GM21367 (cell line): ENCODE data around the gene BBX.

ENCODE experiments used
- ATAC-seq: cut with Tn5 transposase; IDR thresholded peaks from one replicate; pipeline ENCODE4 v1.9.1; 2021; ENCODE audit not compliant: unreplicated experiment

Gene BBX

DNA sequence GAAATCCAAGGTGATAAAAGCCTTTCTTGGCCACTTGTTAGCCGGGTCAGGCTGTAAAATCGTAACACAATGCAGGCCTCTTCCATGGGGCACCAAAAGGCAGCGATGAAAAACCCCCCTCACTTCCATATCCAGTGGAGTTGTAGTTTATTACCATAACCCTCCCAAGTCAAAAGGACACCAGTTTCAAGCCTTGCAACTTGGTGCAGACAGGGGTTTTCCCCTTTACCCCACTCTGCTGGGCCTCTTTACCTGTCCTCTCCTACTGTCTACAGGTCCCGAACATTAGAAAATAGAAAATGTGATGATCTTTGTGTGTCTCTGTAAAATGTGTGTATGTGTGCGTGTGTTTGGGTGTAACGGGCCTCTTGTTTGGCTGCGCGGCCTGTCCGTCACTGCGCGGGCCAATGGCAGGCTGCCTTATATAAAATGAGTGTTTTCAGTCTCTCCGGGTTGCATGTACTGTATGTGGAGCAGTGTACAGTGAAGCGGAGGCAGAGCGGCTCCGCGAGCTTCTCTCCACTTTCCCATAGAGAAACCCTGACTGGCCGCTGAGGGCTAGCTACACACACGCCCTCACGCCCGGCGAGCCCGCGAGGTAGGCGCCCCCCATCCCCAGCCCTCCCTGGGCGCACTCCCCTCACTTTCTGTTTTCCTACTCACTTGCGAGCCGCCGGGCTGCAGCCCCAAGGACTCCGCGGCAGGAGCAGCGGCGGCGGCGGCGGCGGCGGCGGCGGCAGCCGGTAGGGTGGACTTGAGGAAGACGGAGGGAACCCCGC is at the start of gene BBX:
Gene BBX, plus strand, starts transcription at position 453 of the 779 bp plus-strand sequence. CDS start 187,499 bp downstream, outside the sequence.
- ATAC-seq, result peak; percentile 92

GRCh38 chr3:107476462-107476861 is 46.3 kb upstream of the BBX start:
- no peak for ATAC-seq

GRCh38 chr3:107487490-107487889 is 35.3 kb upstream of the BBX start:
- no peak for ATAC-seq

GRCh38 chr3:107488942-107489341 is 33.8 kb upstream of the BBX start:
- ATAC-seq, result no peak

DNA sequence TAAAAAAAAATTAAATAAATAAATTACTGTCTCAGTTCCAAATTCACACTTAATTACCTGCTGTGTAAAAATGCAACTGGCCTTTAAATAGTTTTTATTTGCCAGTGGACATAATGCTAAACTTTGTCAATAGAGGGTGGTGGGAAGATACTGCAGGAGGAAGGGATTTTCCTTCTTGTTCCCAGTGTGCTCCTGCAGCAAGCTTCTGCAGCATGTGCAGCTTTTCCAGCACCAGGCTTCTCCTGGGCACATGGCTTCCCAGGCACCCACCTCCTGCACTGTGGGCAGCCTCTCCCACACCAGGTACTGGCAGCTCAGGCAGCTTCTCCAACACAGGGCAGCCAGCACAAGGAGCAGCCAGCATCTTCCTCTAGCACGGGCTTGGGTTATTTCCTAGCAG is 29.6 kb upstream of the BBX start:
- no peak for ATAC-seq

- ATAC-seq, result no peak
These were observed 25.9 kb upstream of the BBX start for GRCh38 chr3:107496855-107497254.

- ATAC-seq, result no peak
These were observed 24.1 kb upstream of the BBX start for GRCh38 chr3:107498646-107499045.

DNA sequence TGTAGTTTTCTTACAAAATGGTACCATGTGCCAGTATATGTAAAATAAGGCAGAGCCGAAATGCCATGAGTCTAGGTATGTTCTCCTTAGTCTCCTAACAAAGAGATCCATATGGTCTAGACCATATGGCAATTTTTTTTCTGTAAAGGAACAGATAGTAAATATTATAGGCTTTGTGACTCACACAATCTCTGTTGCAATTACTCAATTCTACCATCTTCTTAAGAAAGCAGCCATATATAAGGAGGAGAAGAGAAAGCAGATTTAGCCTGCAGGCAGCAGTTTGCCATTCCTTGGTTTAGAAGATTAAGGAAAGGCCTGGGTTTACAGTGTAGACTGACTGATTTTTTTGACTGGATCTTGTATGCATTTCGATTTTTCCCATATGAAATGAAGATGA is 16.3 kb upstream of the BBX start:
- no peak for ATAC-seq

DNA sequence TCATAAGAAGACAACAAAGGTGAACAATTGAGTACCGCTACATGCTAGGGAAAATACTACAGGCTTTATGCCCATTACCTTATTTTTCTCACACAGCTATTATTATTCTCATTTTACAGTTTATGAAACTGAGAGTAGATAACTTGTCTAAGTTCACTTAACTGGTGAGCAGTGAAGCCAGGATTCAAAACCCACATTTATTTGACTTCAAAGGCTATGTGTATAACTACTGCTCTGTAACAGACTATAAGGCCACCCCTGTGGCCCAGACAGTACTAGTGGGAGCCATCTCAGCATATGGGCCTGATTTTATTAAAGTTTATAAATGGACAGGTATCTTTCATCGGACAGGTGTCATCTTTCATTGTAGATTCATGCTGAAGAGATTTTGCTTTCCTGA is 14.4 kb upstream of the BBX start:
- no peak for ATAC-seq

DNA sequence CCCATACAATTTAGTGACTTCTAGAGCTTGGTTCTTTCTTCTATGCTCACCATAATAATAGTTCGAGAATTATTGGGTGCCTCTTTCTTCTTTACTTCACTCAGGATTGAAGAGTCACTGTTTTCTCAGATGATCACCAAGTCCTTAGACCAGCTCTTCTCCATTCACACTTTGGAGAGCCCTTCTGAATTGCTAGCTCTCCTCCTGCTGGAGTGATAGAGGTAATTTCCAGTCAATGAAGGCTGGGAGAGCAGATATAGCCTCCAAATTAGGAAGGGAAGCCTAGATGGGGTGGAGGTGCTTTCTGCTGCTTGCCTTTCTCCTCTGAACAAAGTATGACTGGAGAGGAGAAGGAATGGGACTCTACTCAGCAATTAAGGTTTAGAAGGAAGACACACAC is 10.7 kb upstream of the BBX start:
- no peak for ATAC-seq

GRCh38 chr3:107514453-107514852 is 8.3 kb upstream of the BBX start:
- no peak for ATAC-seq

GRCh38 chr3:107516475-107516874 is 6.3 kb upstream of the BBX start:
- no peak for ATAC-seq

DNA sequence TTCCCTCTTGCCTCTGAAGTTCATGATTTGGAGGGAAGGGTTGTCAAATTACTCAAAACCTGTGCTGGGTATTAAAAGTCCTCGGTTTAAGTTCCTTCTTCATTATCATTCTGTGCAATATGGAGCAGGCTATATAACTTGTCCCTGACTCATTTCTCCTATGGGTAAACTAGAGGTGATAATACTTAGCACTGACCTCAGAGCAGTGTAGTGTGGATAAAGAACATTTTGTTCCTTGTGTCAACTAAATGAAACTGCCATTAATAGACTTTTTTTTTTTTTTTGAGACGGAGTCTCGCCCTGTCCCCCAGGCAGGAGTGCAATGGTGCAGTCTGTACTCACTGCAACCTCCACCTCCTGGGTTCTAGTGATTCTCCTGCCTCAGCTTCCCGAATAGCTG is 2.2 kb upstream of the BBX start:
- no peak for ATAC-seq

DNA sequence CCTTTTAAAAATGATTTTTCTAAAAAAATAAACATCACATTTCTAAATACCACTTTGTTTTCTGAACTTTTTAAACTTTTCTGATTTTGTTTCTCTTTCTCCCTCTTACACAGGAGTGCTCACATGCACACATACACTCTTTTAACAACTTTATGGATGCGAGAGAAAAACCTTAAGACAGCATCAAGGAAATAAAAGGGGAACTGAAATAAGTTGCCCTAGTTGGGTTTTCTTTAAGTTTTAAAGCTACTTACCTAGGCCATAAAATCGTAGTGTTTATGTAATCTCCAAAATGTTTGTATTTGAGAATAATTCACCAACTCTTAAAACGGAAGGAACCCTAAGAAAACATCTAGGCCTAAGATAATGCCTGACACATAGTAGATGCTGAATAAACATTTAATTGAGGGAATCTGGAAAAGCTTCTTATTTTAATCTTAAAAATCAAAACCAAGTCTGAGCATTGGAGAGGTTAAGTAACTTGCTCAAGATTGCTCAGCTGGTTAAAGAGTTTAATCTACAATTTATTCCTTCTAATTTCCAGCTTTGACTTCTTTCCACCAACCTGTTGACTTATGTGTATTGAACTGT is 1.2 kb upstream of the BBX start:
- no peak for ATAC-seq

DNA sequence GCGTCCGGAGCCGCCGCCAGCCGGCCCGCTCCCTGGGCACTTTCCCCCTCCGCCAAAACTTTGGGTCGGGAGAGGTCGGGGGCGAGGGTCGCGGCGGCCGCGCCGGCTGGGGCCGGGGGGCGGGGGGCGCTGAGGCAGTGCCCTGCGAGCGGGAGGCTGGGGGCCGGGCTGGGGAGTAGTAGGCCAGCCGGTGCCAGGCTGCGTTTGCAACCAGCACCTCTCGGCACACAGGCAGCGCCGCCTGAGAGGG is 452 bp downstream of the BBX start:
- peak; percentile 15 for ATAC-seq

DNA sequence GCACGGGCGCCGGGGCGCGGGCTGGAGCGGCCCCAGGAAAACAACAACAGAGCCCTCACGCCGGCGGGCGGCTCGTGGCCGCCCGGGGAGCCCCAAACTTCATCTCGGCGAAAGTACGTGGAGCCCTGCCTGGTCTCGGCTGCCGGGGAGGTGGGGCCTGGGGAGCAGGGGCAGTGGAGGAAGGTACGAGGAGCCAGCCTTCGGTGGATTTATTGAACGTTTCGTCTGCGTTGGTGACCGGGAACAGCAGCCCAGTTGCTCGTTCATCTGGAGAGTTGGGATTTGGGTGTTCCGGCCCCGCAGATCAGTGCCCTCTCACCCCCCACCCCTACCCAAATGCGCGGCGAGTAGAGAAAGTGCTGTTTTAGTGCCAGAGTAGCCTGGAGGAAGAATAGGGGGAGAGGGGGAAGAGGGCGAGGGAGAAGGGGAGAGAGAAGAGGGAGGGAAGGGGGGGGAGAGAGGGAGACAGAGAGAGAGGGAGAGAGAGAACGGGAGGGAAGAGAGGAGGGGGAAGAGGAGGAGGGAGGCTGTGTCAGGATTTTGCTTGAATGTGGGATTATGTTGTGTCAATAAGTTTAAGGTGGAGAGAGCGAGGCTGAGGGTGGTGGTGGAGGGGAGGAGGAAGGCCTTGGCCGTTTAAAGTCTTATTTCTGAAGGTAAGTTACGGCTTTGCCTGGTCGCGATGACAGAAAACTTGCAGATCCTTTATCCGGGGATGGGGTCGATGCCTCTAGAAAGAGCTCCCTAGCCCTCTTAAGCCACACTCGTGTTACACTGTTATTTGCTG is 970 bp downstream of the BBX start:
- peak; percentile 21 for ATAC-seq

DNA sequence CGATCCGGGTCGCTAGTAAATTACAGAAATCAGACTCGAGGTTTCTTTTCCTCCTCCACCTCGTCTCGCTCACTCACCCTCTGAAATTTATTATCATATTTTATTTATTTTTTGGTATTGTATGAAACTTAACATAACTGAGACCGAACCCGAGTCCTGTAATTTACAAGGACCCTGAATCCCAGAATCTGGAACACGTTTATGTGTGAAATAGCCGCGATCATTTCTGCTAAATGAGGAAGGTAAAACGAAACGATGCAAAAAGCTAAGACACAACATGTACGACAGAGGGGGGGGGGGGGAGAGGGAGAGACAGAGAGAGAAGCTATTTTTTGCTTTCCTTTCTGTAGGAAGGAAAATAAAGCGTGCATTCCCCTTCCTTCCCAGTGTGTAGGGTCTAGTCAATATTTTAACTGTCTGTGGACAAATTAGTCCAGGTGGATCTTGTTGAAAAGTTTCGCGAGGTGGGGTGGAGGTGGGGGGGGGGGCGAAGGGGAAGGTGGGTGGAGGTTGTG is 1.6 kb downstream of the BBX start:
- ATAC-seq, result no peak

- ATAC-seq, result no peak
These were observed 2.3 kb downstream of the BBX start for GRCh38 chr3:107524841-107525643.

- ATAC-seq, result no peak
These were observed 3.0 kb downstream of the BBX start for GRCh38 chr3:107525644-107526305.

- no peak for ATAC-seq
These were observed 9.2 kb downstream of the BBX start for GRCh38 chr3:107531917-107532469.
